Stimulated activated CD4-positive, alpha-beta T cell treated with anti-CD3 and anti-CD28 coated beads, Interleukin-1b, Interleukin-23, amount 100 ng/mL, for 4 hours (primary cell): Measurements from ENCODE around the gene PTER.

Source experiments
- DNase-seq, 2 donors: peaks; one replicate each; pipeline ENCODE4 v3.0.0-alpha.2; 2020; ENCODE audit warnings: low read depth in 2 of 2

PTER gene

DNA sequence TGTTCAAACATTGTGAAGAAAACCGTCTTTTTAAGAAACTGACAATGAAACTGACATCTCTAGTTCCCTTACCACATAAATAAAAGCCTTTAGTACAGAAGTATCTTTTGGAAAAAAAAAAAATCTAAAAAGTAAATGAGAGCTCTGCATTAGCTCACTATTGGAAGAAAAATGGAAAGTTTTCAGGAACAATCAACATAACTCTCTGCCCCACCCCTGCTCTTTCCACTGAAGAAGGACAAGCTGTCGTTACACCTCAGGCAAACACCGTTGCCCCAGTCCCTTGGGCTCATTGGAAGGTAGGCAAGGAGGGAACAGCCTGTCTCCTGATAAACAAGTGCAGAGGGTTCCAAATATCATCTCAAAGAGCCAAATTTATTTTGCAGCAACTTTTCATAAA is 107.3 kb downstream of the PTER start:
- no peak for DNase-seq

DNA sequence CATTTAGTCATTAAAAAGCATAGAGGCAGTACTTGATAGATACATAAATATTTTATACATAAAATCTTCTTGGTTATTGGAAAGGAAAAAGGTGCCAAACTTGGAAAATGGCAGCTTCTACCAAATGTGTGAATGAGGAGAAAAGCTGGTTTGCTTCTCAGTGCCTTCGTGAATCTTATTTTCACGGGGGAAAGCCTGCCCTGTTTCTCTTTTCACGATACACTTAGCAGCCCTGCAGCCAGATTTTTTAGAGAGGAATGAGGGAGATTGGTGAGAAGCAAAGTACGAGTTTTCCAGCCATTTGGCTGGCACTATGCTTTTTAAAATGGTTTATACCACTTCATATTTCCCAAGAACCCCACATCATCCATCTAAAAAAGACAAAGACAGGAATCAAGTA is 107.8 kb downstream of the PTER start:
- DNase-seq: no peak

DNA sequence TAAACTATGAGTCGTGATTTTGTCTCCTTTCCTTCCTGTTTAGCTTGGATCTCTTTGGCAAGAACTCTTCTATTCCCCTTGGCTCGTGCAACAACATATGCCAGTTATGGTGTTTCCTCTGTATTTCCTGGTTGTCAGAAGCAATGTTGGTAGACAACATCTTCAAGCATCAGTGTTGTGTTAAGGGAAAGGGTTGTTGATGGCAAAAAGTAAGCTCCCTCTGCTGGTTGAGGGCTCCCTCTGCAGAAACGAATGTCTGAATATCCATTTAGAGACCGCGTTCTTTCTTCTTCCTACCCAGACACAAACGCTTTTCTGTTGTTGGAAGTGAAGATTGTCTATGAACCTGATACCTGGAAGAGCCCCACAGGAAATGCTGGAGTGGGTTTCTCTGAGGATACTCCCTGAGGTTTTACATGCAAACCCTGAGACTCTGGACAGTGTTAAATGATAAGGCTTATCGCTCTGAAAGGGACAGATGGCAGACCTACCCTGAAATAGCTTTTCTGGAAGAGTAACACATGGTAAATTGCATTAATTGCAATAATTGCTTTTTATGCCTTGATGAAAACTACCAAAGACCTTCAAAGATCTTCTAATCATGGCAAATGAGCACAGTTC is 108.4 kb downstream of the PTER start:
- DNase-seq: no peak

DNA sequence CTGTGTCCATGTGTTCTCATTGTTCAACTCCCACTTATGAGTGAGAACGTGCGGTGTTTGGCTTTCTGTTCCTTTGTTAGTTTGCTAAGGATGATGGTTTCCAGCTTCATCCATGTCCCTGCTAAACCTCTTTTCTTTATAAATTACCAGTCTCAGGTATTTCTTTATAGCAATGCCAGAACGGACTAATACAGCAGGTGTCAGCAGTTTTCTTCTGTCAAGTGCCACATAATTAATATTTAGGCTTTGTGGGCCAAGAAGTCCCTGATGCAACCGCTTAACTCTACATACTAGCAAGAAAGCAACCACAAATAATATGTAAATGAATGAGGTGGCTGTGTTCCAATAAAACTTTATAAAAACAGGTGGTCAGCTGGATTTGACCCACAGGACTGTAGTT is 111.2 kb downstream of the PTER start:
- DNase-seq: no peak

DNA sequence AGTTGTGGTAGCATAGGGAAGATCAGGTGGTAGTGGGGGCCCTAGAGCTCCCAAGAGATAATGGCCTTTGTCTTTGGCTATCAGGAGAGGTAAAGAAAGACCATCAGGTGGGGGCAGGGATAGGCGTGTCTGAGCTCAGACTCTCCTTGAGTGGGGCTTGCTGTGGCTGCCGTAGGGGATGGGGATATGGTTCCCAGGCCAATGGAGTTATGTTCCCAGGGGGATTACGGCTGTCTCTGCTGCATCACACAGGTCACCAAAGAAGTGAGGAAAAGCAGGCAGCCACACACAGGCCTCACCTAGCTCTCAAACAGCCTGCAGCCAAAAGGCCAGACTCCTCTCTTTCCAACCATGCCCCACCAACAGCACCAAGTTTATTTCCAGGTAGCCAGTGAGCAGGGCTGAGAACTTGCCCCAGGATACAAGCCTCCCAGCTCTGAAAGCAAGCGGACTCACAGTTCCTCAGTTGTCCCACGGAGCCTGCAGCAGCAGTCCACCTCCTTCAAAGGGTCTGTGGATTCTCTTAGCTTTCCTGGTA is 122.5 kb downstream of the PTER start:
- DNase-seq: no peak

- DNase-seq: no peak
Observed at GRCh38 chr10:16562891-16563290, 126.1 kb downstream of the PTER start.
